ENCODE data around the gene LRP1.

The LRP1 gene

DNA sequence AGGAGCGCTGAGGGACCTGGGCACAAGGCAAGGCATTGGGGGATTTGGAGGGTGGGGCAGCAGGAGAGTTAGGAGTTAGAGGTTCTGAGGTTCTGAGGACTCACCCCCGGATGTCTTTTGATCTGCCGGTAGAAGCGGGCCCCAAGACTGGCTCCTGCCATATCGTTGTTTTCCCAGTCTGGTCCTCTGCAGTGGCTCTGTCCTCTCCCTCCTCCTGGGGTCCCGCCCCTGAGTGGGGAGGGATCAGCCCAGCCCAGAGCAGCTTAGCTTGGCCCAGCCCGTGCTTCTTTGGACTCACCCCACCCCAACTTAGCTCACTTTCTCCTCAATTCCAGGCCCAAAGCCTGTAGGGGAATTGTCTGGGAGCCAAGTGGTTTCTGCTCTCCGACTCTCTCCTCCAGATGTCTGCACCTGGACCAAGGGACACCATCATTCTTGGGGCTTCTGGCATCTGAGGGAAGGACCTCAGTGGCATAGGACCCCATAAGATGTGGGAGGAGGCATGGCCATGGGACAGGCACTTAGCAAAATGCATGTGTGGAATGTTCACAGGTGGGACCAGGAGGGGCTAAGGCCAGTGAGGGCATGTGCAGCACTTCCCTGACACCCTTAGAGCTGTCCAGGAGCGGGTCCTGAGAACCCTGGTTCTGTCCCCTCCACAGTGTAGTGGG is 108.8 kb downstream of the LRP1 start:
- CTCF ChIA-PET: interaction anchor here (1.0 to 10.1 kb wide), 4 partner anchors 10 to 23 kb away, joined by 4 to 121 read pairs (median 8); no protein-coding TSS in a partner anchor
- no peak for TF ChIP-seq ARNT (IDR thresholded peaks at IDR 0.05)
- TF ChIP-seq FOXA1 (IDR thresholded peaks at IDR 0.05): no peak
- no peak for TF ChIP-seq CTBP1 (IDR thresholded peaks at IDR 0.05; ENCODE audit: borderline replicate concordance)
- TF ChIP-seq, protein P1, sequence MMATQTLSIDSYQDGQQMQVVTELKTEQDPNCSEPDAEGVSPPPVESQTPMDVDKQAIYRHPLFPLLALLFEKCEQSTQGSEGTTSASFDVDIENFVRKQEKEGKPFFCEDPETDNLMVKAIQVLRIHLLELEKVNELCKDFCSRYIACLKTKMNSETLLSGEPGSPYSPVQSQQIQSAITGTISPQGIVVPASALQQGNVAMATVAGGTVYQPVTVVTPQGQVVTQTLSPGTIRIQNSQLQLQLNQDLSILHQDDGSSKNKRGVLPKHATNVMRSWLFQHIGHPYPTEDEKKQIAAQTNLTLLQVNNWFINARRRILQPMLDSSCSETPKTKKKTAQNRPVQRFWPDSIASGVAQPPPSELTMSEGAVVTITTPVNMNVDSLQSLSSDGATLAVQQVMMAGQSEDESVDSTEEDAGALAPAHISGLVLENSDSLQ (IDR thresholded peaks at IDR 0.05): no peak
- no peak for TF ChIP-seq NFRKB (IDR thresholded peaks at IDR 0.05)
- no peak for TF ChIP-seq ELF4 (IDR thresholded peaks at IDR 0.05)
- TF ChIP-seq ZNF384 (IDR thresholded peaks at IDR 0.05): no peak
- TF ChIP-seq SUZ12 (IDR thresholded peaks at IDR 0.05): no peak
- no peak for TF ChIP-seq LEF1 (IDR thresholded peaks at IDR 0.05; ENCODE audit: borderline replicate concordance)
- no peak for TF ChIP-seq BHLHE40 (IDR thresholded peaks at IDR 0.05; ENCODE audit: borderline replicate concordance)
- no peak for TF ChIP-seq SP1 (IDR thresholded peaks at IDR 0.05)
- no peak for TF ChIP-seq FOXM1 (IDR thresholded peaks at IDR 0.05; ENCODE audit: borderline replicate concordance)
- no peak for TF ChIP-seq L3MBTL2 (conservative IDR thresholded peaks at IDR 0.05)
- TF ChIP-seq HDGF (IDR thresholded peaks at IDR 0.05; ENCODE audit: borderline replicate concordance): no peak
- TF ChIP-seq FOXK2 (IDR thresholded peaks at IDR 0.05): no peak
- TF ChIP-seq TARDBP (IDR thresholded peaks at IDR 0.05): no peak
- no peak for DNase-seq (ENCODE audit: extremely low spot score)
- POLR2A ChIA-PET: interaction anchor here (0.7 to 2.9 kb wide), 2 partner anchors 10 to 21 kb away, joined by 3 to 9 read pairs; no protein-coding TSS in a partner anchor

DNA sequence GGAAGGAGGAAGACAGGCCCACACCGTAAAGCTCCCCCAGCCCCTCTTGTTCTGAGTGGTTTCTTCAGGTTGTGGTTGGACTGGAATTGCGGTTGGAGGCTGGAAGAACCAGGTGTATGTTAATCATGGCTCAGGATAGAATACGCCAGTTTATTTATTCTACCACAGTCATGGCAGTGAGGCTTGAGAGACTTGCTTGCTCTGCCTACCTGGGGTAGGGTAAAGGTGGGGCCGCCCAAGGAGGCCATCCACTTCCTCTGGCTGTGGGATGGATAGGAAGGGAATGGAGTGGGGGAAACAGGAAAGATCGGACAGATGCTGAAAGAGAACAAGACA is 109.3 kb downstream of the LRP1 start:
- DNase-seq (ENCODE audit: extremely low spot score): no peak
- POLR2A ChIA-PET: interaction anchor here (0.7 to 7.0 kb wide), 3 partner anchors 7 to 22 kb away, joined by 3 to 80 read pairs (median 9); partner anchors contain the start of gene SHMT2
- TF ChIP-seq, protein P1 (IDR thresholded peaks at IDR 0.05): no peak
- no peak for TF ChIP-seq ELF4 (IDR thresholded peaks at IDR 0.05)
- no peak for TF ChIP-seq ZNF384 (IDR thresholded peaks at IDR 0.05)
- no peak for TF ChIP-seq BHLHE40 (IDR thresholded peaks at IDR 0.05; ENCODE audit: borderline replicate concordance)
- TF ChIP-seq HDGF (IDR thresholded peaks at IDR 0.05; ENCODE audit: borderline replicate concordance): no peak
- no peak for TF ChIP-seq LEF1 (IDR thresholded peaks at IDR 0.05; ENCODE audit: borderline replicate concordance)
- TF ChIP-seq NFRKB (IDR thresholded peaks at IDR 0.05): no peak
- no peak for TF ChIP-seq CTBP1 (IDR thresholded peaks at IDR 0.05; ENCODE audit: borderline replicate concordance)
- TF ChIP-seq TARDBP (IDR thresholded peaks at IDR 0.05): no peak
- no peak for TF ChIP-seq FOXM1 (IDR thresholded peaks at IDR 0.05; ENCODE audit: borderline replicate concordance)
- no peak for TF ChIP-seq FOXA1 (IDR thresholded peaks at IDR 0.05)
- no peak for TF ChIP-seq L3MBTL2 (conservative IDR thresholded peaks at IDR 0.05)
- TF ChIP-seq FOXK2 (IDR thresholded peaks at IDR 0.05): no peak
- CTCF ChIA-PET: interaction anchor here (1.0 to 10.1 kb wide), 4 partner anchors 10 to 24 kb away, joined by 4 to 121 read pairs (median 8); no protein-coding TSS in a partner anchor

DNA sequence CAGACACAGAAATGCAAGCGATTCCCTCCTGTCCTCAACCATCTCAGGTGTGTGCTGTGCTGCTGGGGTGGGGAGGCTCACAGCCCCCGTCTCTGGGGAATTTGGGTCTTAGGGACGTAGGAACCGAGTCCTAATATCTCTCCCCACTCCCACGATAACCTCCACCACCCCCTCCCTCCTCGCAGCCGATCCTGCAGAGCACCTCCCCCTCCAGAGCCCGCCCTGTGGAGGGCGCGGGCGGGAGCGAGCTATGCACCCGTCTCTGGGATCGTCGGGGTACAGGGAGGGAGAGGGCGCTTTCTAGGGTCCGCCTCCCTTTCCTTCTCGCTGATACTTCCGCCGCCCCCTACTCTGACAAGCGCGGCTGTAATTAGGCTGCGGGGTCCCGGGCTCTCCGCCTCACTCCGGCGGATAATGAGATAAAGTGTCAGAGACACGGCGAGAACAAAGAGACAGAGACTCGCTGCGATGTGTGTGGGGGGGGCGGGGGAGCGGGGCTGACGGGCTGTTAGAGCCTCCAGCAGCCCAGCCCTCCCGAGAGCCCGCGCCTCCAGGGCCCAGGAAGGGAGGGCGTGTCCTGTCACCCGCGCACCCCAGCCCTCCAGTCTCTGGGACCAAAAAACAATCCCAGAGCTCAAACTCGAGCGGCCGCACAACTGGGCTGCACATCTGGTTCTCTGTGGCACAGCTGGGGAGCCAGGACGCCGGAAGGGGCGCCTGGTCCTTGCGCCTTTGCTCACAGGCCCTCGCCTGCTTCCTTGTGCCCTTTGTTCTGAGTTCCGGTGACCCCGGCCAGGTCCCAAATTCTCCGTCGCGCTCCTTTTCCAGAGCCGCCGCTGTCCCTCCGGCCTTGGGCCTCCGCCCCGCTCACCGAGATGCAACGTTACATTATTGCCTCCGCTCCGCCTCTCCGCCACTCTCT is 109.9 kb downstream of the LRP1 start:
- no peak for DNase-seq (ENCODE audit: extremely low spot score)
- TF ChIP-seq FOXK2 (IDR thresholded peaks at IDR 0.05) (no peak), ARNT (IDR thresholded peaks at IDR 0.05) (no peak), SP1 (IDR thresholded peaks at IDR 0.05) (no peak), ZNF384 (IDR thresholded peaks at IDR 0.05) (no peak), ELF4 (IDR thresholded peaks at IDR 0.05) (no peak)
- TF ChIP-seq, protein P1 (IDR thresholded peaks at IDR 0.05): no peak
- POLR2A ChIA-PET: interaction anchor here (0.7 to 7.0 kb wide), 4 partner anchors 8 to 217 kb away, joined by 3 to 80 read pairs (median 8); partner anchors contain the start of genes INHBE and SHMT2
- CTCF ChIA-PET: interaction anchor here (0.6 to 10.1 kb wide), 6 partner anchors 8 to 218 kb away, joined by 3 to 121 read pairs (median 8); partner anchors contain the start of gene SHMT2

DNA sequence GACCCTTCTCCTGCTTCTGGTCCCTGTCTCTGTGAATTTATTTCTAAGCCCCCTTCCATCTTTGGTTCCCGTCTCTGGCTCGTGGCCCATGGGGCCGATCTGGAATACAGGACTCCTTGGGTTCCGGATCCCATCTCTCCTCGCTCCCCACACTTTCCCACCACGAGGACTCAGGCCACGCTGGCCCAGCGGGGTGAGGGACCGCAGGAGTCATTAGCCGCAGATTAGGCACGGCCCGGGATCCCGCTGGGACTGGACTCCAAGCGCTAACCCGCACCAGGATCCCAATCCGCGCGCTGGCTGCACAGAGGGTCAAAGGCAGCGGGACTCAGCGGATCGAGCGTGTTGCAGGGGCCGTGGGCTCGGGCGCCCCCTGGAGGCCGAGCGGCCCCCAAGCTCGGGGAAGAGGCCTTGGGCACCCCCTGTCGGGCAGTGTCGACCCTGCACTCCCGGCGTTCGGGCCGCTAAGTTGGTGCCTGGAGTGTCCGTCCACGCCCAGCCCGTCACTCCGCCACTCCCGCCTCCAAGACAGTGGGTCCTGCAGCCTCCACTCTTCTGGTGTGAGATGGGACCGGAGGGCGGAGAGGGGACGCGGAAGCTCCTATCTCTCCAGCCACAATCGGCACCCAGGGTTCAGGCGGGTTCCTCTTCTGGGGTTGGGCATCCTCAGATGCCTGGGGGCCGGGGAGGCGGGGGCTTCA is 110.7 kb downstream of the LRP1 start:
- CTCF ChIA-PET: interaction anchor here (0.8 to 10.1 kb wide), 8 partner anchors 9 to 217 kb away, joined by 3 to 121 read pairs (median 6); partner anchors contain the start of genes SHMT2 and STAC3
- TF ChIP-seq, protein P1 (IDR thresholded peaks at IDR 0.05): peak; percentile 76
- no peak for TF ChIP-seq SUZ12 (IDR thresholded peaks at IDR 0.05)
- TF ChIP-seq FOXM1 (IDR thresholded peaks at IDR 0.05; ENCODE audit: borderline replicate concordance): peak; percentile 37; the same call in 1 of the 2 replicates
- DNase-seq (ENCODE audit: extremely low spot score): peak; percentile 91
- POLR2A ChIA-PET: interaction anchor here (0.6 to 7.0 kb wide), 4 partner anchors 9 to 216 kb away, joined by 3 to 80 read pairs (median 8); partner anchors contain the start of genes INHBE and SHMT2

Measured in HEK293T (cell line).